ENCODE measurements around the gene ANKDD1B.

ANKDD1B gene

GRCh38 chr5:75710637-75711036, 99.4 kb downstream of the ANKDD1B start:
- DNase-seq = no peak

- DNase-seq = no peak
Measured at GRCh38 chr5:75711151-75711550, 99.9 kb downstream of the ANKDD1B start.

GRCh38 chr5:75712091-75712490, 100.8 kb downstream of the ANKDD1B start:
- no peak for DNase-seq

GRCh38 chr5:75716715-75717081, 105.4 kb downstream of the ANKDD1B start:
- DNase-seq = no peak

GRCh38 chr5:75717082-75717922, 106.0 kb downstream of the ANKDD1B start, which contains the start of gene POC5:
TSS of gene POC5 (minus strand) at chr5:75717437. CDS start at chr5:75712937, 4,500 bp downstream.
- peak; percentile 99 for DNase-seq

GRCh38 chr5:75720882-75721281, 109.6 kb downstream of the ANKDD1B start:
- no peak for DNase-seq
